SK-N-MC (cell line): ENCODE measurements around the gene ANO2.

ENCODE experiments used
- DNase-seq: peaks from one replicate; pipeline ENCODE4 v3.0.0-alpha.2; 2011; ENCODE audit warnings: low read depth, low spot score
- H3K27ac ChIP-seq: fragments of 200-600 bp; sonication (generic); 2 replicates; pipeline ENCODE4 v1.5.1; 2016; ENCODE audit warnings: mixed run types
- H3K36me3 ChIP-seq: fragments of 200-600 bp; sonication (generic); 2 replicates; pipeline ENCODE4 v1.6.1; 2017; ENCODE audit warnings: antibody characterized with exemption, low read length, mixed read lengths; ENCODE audit not compliant: insufficient read depth
- H3K4me3 ChIP-seq: fragments of 200-600 bp; sonication (generic); 2 replicates; pipeline ENCODE4 v1.5.1; 2016
- H3K9ac ChIP-seq: fragments of 200-600 bp; sonication (generic); 2 replicates; pipeline ENCODE4 v1.8.0; 2017; ENCODE audit warnings: mixed run types, mixed read lengths; ENCODE audit not compliant: insufficient read length
- H3K9me3 ChIP-seq: fragments of 200-600 bp; sonication (generic); 2 replicates; pipeline ENCODE4 v1.6.1; 2017; ENCODE audit warnings: low read depth, mild to moderate bottlenecking, antibody characterized with exemption, low read length, moderate library complexity, mixed read lengths
- EZH2 ChIP-seq: fragments of 200-600 bp; sonication (generic); IDR thresholded peaks from one replicate; pipeline ENCODE4 v1.6.1; 2017; ENCODE audit warnings: antibody characterized with exemption
- FOXP2 ChIP-seq: optimal IDR thresholded peaks from 2 replicates; pipeline ENCODE3; 2011; ENCODE audit warnings: mild to moderate bottlenecking, moderate library complexity; ENCODE audit not compliant: insufficient read depth; ENCODE audit errors: extremely low read length, control extremely low read depth
- POLR2AphosphoS5 ChIP-seq: IDR thresholded peaks from 2 replicates; pipeline ENCODE4 v1.6.1; 2012; ENCODE audit warnings: mild to moderate bottlenecking, low read depth, low read length, borderline replicate concordance

ANO2 gene

DNA sequence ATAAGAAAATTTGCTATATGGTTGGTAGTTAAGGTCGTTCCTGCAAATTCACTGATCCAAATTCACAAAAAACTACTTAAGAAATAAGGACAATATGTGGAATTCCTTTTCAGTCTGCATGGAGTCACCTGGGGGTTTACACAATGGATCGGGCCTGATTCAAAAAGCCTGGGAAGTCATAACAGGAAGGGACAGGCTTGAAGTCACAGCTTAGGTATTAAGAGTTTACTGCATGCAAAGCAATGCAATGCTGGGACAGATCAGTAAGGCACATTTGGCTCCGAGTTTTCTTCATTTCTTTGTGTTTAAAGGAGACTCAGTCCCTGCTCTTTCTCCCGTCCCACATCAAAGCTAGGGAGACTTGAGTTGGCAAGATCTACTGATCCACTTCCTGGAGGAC lies 359.9 kb downstream of the ANO2 start:
- H3K36me3 ChIP-seq, result no peaks in the 10 kb centered on the region

DNA sequence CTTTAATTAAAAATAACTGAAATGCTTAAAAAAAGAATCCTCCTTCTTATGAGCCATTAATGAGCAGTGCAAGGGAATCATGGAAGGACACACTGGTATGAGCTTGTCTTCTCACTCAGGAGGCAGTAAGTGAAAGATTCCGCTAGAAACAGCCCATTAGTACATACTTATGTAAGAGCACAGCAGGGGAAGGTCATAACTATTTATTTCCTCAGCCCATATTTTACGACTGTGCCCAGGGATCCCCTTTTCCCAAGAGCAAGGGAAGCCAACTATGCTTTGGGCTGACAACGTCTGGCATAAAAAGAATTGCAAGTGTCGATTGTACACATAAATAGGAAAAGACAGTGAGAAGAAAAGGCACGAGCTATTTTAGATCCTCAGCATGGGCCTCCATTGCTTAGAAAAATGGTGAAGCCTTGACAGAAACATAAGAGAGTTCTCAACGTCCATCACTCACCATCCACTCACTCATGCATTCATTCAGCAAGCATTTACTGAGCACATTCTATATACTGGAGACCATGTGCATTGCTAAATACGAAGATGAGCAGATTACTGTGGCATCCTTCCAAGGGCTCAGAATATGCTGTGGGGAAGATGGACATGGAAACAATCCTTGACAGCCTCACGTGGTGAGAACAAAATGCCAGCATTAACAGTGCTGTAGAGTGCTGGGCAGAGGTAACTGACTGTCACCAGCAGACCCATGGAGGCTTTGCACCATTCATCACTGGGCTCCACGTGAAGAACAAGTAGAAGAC lies 360.5 kb downstream of the ANO2 start:
- DNase-seq, result no peak
- H3K9ac ChIP-seq, result no peak overlapping the region
- H3K4me3 ChIP-seq, result no peak overlapping the region
- H3K27ac ChIP-seq, result no peak overlapping the region
- H3K36me3 ChIP-seq, result no peaks in the 10 kb centered on the region
- no peaks in the 10 kb centered on the region for H3K9me3 ChIP-seq
- TF ChIP-seq EZH2 (no peak), FOXP2 (no peak), POLR2AphosphoS5 (no peak)

More for the DNA sequence above, 359.9 kb downstream of the ANO2 start:
- Histone ChIP-seq H3K9ac (no peak overlapping the region), H3K9me3 (no peaks in the 10 kb centered on the region), H3K4me3 (no peak overlapping the region), H3K27ac (no peak overlapping the region)
- DNase-seq, result no peak
- TF ChIP-seq EZH2 (no peak), FOXP2 (no peak), POLR2AphosphoS5 (no peak)

DNA sequence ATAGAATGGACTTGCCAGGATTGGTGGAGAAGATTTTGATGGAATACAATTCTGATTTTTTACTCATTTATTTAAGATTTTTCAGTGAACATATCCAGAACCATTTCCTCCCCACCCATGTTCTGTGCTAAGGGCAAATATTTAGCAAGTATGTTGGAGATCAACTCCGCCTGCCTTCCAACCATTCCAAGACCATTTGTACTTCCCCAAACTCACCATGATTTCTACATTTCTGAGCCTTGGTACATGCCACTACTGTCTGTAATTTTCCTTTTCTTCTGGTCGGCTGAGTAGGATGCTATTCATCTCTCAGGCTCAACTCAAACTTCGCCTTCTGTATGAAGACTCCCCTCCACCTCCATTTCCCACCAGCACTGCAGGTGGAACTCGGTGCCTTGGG lies 362.5 kb downstream of the ANO2 start:
- H3K4me3 ChIP-seq, result no peak overlapping the region
- TF ChIP-seq POLR2AphosphoS5 (no peak), FOXP2 (no peak), EZH2 (no peak)
- DNase-seq, result no peak

DNA sequence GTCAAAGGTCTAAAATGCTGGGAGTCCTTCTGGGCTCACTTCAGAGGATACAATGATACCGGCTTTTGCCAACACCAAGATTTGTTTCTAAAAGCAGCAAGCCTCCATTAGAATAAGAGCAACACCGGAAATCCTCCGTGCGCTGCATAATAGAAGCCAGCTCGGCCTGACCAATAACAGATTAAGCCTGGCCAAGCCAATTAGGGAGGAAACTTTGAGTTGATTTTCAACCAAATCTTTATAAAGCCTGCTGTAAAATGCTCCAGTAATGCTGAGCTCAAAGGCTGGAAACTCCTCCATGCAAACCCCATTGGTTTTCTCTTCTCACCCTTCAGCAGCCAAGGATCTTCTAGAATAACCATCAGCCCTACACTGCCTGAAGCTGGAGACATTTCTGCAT lies 363.0 kb downstream of the ANO2 start:
- Histone ChIP-seq H3K27ac (no peak overlapping the region), H3K4me3 (no peak overlapping the region), H3K9me3 (no peaks in the 10 kb centered on the region), H3K36me3 (no peaks in the 10 kb centered on the region), H3K9ac (no peak overlapping the region)
- TF ChIP-seq EZH2, result no peak
- TF ChIP-seq FOXP2, result no peak
- no peak for TF ChIP-seq POLR2AphosphoS5
- no peak for DNase-seq

More for the DNA sequence above, 362.5 kb downstream of the ANO2 start:
- no peaks in the 10 kb centered on the region for H3K9me3 ChIP-seq
- no peaks in the 10 kb centered on the region for H3K36me3 ChIP-seq
- H3K27ac ChIP-seq, result no peak overlapping the region
- H3K9ac ChIP-seq, result no peak overlapping the region

DNA sequence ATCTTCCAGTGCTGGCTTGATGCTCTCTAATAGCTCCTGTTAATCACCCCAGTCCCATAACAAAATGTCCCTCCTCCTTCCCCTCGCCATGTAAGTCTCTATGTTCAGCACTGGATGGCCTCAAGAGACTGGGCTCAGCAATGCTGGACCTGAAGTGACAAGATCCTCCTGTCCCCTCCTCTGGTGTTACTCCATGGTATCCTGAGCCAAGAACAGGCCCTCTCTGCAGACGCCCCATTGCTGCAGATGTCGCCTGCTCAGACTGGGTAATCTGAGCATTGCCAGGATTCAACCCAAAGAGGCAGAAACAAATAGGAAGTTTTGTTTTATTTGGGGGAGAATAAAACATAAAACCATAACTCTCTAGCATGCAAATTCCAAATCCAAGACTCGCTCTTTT lies 363.4 kb downstream of the ANO2 start:
- Histone ChIP-seq H3K36me3 (no peaks in the 10 kb centered on the region), H3K9ac (no peak overlapping the region), H3K4me3 (no peak overlapping the region), H3K9me3 (no peaks in the 10 kb centered on the region), H3K27ac (no peak overlapping the region)
- DNase-seq, result no peak
- no peak for TF ChIP-seq FOXP2
- TF ChIP-seq EZH2, result no peak
- TF ChIP-seq POLR2AphosphoS5, result no peak

DNA sequence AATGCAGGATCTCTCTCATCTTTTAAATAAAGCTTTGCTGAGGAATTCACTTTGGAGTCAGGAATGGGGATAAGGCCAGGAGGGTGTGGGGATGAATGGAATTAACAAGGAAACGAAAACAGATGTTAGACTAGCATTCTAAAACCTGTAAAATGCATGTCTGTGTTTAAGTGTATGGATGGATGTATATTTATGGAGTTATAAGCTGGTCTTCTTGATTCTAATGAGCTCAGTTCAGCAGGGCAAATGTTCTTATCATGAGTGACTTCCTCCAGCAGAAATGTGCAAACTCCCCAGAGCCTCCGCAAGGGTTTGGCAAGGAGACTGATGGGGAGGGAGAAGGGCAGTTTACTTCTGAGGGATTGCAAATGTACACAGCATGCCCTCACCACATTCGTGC lies 364.0 kb downstream of the ANO2 start:
- Histone ChIP-seq H3K9me3 (no peaks in the 10 kb centered on the region), H3K36me3 (no peaks in the 10 kb centered on the region), H3K27ac (no peak overlapping the region), H3K4me3 (no peak overlapping the region), H3K9ac (no peak overlapping the region)
- DNase-seq, result no peak
- TF ChIP-seq POLR2AphosphoS5 (no peak), FOXP2 (no peak), EZH2 (no peak)

DNA sequence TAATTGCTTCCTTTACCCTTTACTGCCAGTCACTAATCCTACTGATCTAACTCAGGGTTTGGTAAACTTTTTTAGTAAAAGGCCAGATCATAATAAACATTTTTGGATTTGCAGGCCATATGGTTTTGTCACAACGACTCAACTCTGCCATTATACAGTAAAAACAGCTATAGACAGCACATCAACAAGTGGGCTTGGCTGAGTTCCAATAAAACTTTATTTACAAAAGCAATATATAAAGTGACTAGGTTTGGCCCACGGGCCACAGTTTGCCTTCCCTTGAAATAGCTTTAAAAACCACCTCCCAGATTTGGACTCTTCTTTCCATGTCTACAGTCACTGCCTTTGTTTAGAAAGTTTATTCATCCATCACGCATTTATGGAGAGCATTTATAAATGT lies 366.3 kb downstream of the ANO2 start:
- TF ChIP-seq POLR2AphosphoS5 (no peak), FOXP2 (no peak), EZH2 (no peak)
- DNase-seq, result no peak
- Histone ChIP-seq H3K9ac (no peak overlapping the region), H3K4me3 (no peak overlapping the region), H3K36me3 (no peaks in the 10 kb centered on the region), H3K27ac (no peak overlapping the region), H3K9me3 (no peaks in the 10 kb centered on the region)

DNA sequence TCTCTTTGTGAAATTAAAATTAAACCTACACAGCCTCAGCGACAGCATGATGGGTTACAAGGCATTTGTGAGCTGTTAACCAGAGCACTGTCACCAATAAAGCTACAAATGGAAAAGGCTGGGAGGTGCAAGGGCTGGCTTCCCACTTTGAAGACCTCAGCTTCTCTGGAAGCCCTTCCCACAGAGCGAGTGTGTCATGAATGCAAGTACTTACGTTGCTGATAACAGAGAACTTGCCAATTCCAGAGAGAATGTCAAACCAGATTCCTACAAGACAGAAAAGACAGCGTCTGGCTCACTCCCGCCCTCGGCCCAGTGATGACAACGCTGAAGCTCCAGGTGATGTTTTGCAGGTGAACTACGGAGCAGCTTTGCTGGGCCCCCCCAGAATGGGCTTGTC lies 367.3 kb downstream of the ANO2 start:
- Histone ChIP-seq H3K9me3 (no peaks in the 10 kb centered on the region), H3K36me3 (no peaks in the 10 kb centered on the region), H3K27ac (no peak overlapping the region), H3K9ac (no peak overlapping the region), H3K4me3 (no peak overlapping the region)
- DNase-seq, result no peak
- no peak for TF ChIP-seq FOXP2
- TF ChIP-seq POLR2AphosphoS5, result no peak
- TF ChIP-seq EZH2, result no peak

DNA sequence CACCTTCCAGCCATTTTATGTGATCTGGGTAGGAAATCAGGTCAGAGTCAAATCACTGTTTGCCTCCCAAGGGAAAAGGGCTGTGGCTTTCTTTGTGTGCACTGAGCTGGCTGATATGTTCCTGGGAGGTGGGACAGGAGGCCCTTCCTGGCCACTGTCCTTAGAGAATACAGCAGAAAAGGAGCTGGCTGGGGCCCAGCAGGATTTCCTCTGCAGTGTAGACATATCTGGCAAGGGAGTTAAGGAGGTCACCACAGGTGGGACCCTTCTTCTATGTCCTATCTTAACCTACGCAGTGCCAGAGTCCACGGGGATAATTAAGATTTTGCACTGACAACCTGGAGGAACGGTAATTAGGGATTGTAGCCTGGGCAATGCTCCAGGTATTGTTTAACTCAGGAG lies 367.8 kb downstream of the ANO2 start:
- no peak for TF ChIP-seq EZH2
- TF ChIP-seq POLR2AphosphoS5, result no peak
- no peak for TF ChIP-seq FOXP2
- DNase-seq, result no peak

More for the DNA sequence above, 367.8 kb downstream of the ANO2 start:
- no peaks in the 10 kb centered on the region for H3K9me3 ChIP-seq
- H3K27ac ChIP-seq, result no peak overlapping the region
- no peak overlapping the region for H3K4me3 ChIP-seq
- H3K9ac ChIP-seq, result no peak overlapping the region
- H3K36me3 ChIP-seq, result no peaks in the 10 kb centered on the region
